H1 (cell line): ENCODE measurements around the gene HDAC2. TPM values are rescaled to one million over a fixed set of nuclear protein-coding genes. Genes with fewer than 3 reads are reported as not detected.

Source experiments
- CTCF ChIA-PET: fragments of 300-600 bp; sonication (Branson Sonifier 250); formaldehyde crosslinking; loops from one replicate; lab custom pipeline; 2021; ENCODE audit not compliant: partially characterized antibody; lab: Charles Lee
- POLR2A ChIA-PET: fragments of 300-600 bp; sonication (Branson Sonifier 250); formaldehyde crosslinking; loops from one replicate; lab custom pipeline; 2021; ENCODE audit warnings: inconsistent platforms; ENCODE audit not compliant: partially characterized antibody; lab: Charles Lee
- DNase-seq, 2 experiments: peaks; one replicate each; pipeline versions ENCODE4 v3.0.0 to v3.0.0-alpha.2; 2010 to 2022; ENCODE audit warnings: low spot score in 2 of 2, low read depth in 1 of 2, mixed read lengths in 1 of 2
- FAIRE-seq: peaks from 2 replicates; lab custom pipeline; 2011; peaks lifted over from hg19 to GRCh38; lab: Jason Lieb, UNC
- H2AFZ ChIP-seq: 2 replicates; pipeline ENCODE4 v1.8.1; 2012; ENCODE audit warnings: low read length, inconsistent platforms
- H2AK5ac ChIP-seq: 2 replicates; pipeline ENCODE4 v1.6.1; 2013; ENCODE audit warnings: low read depth, low read length
- H2BK120ac ChIP-seq: replicated peaks from 2 replicates; pipeline ENCODE3; 2013; ENCODE audit warnings: low read depth, low read length, inconsistent platforms
- H2BK12ac ChIP-seq: 2 replicates; pipeline ENCODE4 v1.6.1; 2013; ENCODE audit warnings: low read depth, low read length
- H2BK15ac ChIP-seq: 2 replicates; pipeline ENCODE4 v1.6.1; 2013; ENCODE audit warnings: low read length
- H2BK20ac ChIP-seq: 2 replicates; pipeline ENCODE4 v1.6.1; 2013; ENCODE audit warnings: low read length
- H2BK5ac ChIP-seq: 2 replicates; pipeline ENCODE4 v1.6.1; 2013; ENCODE audit warnings: low read depth, low read length
- H3K14ac ChIP-seq: 2 replicates; pipeline ENCODE4 v1.6.1; 2013; ENCODE audit warnings: inconsistent platforms; ENCODE audit not compliant: insufficient read length
- H3K18ac ChIP-seq: 2 replicates; pipeline ENCODE4 v1.6.1; 2013; ENCODE audit warnings: low read length; ENCODE audit errors: extremely low read depth
- H3K23ac ChIP-seq: 2 replicates; pipeline ENCODE4 v1.6.1; 2013; ENCODE audit warnings: inconsistent platforms; ENCODE audit not compliant: insufficient read length
- H3K23me2 ChIP-seq: 2 replicates; pipeline ENCODE4 v1.6.1; 2013; ENCODE audit warnings: low read depth, low read length
- H3K27ac ChIP-seq: 2 replicates; pipeline ENCODE4 v1.6.1; 2011; ENCODE audit warnings: low read depth, low read length, inconsistent platforms
- H3K27me3 ChIP-seq, 4 experiments: replicated peaks in 1 of 4; 1 replicate in 1 of 4; 2 replicates in 3 of 4; pipeline versions ENCODE4 v1.6.1 to v1.8.1; 2011 to 2013; ENCODE audit warnings: low read length in 3 of 4, mild to moderate bottlenecking in 3 of 4, inconsistent platforms in 2 of 4, mixed read lengths in 2 of 4, moderate library complexity in 1 of 4; ENCODE audit not compliant: control insufficient read depth in 3 of 4, insufficient read depth in 3 of 4; ENCODE audit errors: extremely low read depth in 1 of 4
- H3K36me3 ChIP-seq, 4 experiments: 2 replicates each; pipeline versions ENCODE4 v1.6.1 to v1.8.1; 2011 to 2013; ENCODE audit warnings: mild to moderate bottlenecking in 4 of 4, low read length in 3 of 4, moderate library complexity in 2 of 4, control low read depth in 1 of 4, inconsistent platforms in 1 of 4; ENCODE audit not compliant: insufficient read depth in 4 of 4, control insufficient read depth in 2 of 4
- H3K4ac ChIP-seq: replicated peaks from 2 replicates; pipeline ENCODE3; 2013; ENCODE audit warnings: low read length, low read depth, mixed read lengths, inconsistent platforms; ENCODE audit not compliant: insufficient read length
- H3K4me1 ChIP-seq, 4 experiments: replicated peaks in 1 of 4; 1 replicate in 1 of 4; 2 replicates in 3 of 4; pipeline versions ENCODE4 v1.6.1 to v1.8.1; 2011 to 2013; ENCODE audit warnings: low read length in 3 of 4, inconsistent platforms in 2 of 4, mixed read lengths in 1 of 4; ENCODE audit not compliant: insufficient read depth in 4 of 4, control insufficient read depth in 3 of 4
- H3K4me2 ChIP-seq, 2 experiments: 2 replicates each; pipeline versions ENCODE4 v1.6.1 to v1.8.1; 2011 to 2013; ENCODE audit warnings: low read depth in 2 of 2, low read length in 2 of 2, control low read depth in 1 of 2, inconsistent platforms in 1 of 2, mild to moderate bottlenecking in 1 of 2; ENCODE audit not compliant: insufficient read depth in 1 of 2
- H3K4me3 ChIP-seq, 4 experiments: fragments of 200-600, 300-600 bp in 1 of 4; sonication (generic), shearing (Covaris generic), sonication (Bioruptor Twin) in 1 of 4; 2 replicates each; pipeline versions ENCODE4 v1.5.1 to v1.8.1; 2011 to 2016; ENCODE audit warnings: low read length in 4 of 4, low read depth in 3 of 4, control low read depth in 2 of 4, inconsistent platforms in 2 of 4, mild to moderate bottlenecking in 2 of 4, mixed read lengths in 1 of 4, moderate library complexity in 1 of 4; ENCODE audit not compliant: insufficient read depth in 2 of 4; ENCODE audit errors: extremely low read depth in 1 of 4
- H3K56ac ChIP-seq: replicated peaks from 2 replicates; pipeline ENCODE3; 2013; ENCODE audit warnings: low read depth, mild to moderate bottlenecking, mixed read lengths, low read length, inconsistent platforms; ENCODE audit not compliant: insufficient read length
- H3K79me1 ChIP-seq: 2 replicates; pipeline ENCODE4 v1.6.1; 2013; ENCODE audit warnings: low read depth, low read length, control low read depth
- H3K79me2 ChIP-seq, 2 experiments: 2 replicates each; pipeline versions ENCODE4 v1.6.1 to v1.8.1; 2012 to 2013; ENCODE audit warnings: low read length in 2 of 2, mild to moderate bottlenecking in 2 of 2, inconsistent platforms in 1 of 2; ENCODE audit not compliant: insufficient read depth in 2 of 2, control insufficient read depth in 1 of 2
- H3K9ac ChIP-seq, 4 experiments: replicated peaks in 1 of 4; 1 replicate in 1 of 4; 2 replicates in 3 of 4; pipeline versions ENCODE4 v1.6.1 to v1.8.1; 2011 to 2013; ENCODE audit warnings: low read depth in 3 of 4, low read length in 3 of 4, control low read depth in 2 of 4, mild to moderate bottlenecking in 2 of 4, moderate library complexity in 2 of 4, inconsistent platforms in 1 of 4; ENCODE audit errors: extremely low read depth in 1 of 4
- H3K9me3 ChIP-seq, 2 experiments: 2 replicates each; pipeline versions ENCODE4 v1.6.1 to v1.8.1; 2012 to 2013; ENCODE audit warnings: mild to moderate bottlenecking in 2 of 2, moderate library complexity in 2 of 2, control low read depth in 1 of 2, inconsistent platforms in 1 of 2, low read depth in 1 of 2, low read length in 1 of 2, mixed read lengths in 1 of 2; ENCODE audit not compliant: insufficient read depth in 2 of 2
- H4K20me1 ChIP-seq, 2 experiments: replicated peaks in 1 of 2; 2 replicates each; pipeline versions ENCODE3 to v1.8.1; 2011 to 2013; ENCODE audit warnings: inconsistent platforms in 2 of 2, low read length in 2 of 2, mild to moderate bottlenecking in 1 of 2; ENCODE audit not compliant: insufficient read depth in 2 of 2, control insufficient read depth in 1 of 2
- H4K5ac ChIP-seq: 2 replicates; pipeline ENCODE4 v1.6.1; 2013; ENCODE audit warnings: low read length, low read depth, mixed read lengths, inconsistent platforms; ENCODE audit not compliant: insufficient read length
- H4K8ac ChIP-seq: 2 replicates; pipeline ENCODE4 v1.8.0; 2013; ENCODE audit warnings: mild to moderate bottlenecking, moderate library complexity, low read length, inconsistent platforms; ENCODE audit not compliant: insufficient read depth; ENCODE audit errors: extremely low read depth
- H4K91ac ChIP-seq: replicated peaks from 2 replicates; pipeline ENCODE3; 2013; ENCODE audit warnings: low read length, mixed read lengths, inconsistent platforms; ENCODE audit not compliant: insufficient read length
- BACH1 ChIP-seq: IDR thresholded peaks from 2 replicates; pipeline ENCODE4 v1.6.1; 2012; ENCODE audit warnings: low read length, improper control_type of control experiment
- CBX5 ChIP-seq: fragments of 300-800, 300-1000 bp; sonication (generic); IDR thresholded peaks from 2 replicates; pipeline ENCODE4 v1.7.1; 2016; ENCODE audit warnings: antibody characterized with exemption, low read length, low read depth
- CHD2 ChIP-seq: IDR thresholded peaks from 2 replicates; pipeline ENCODE4 v1.6.1; 2012; ENCODE audit warnings: low read length, improper control_type of control experiment
- EGR1 ChIP-seq: IDR thresholded peaks from 2 replicates; pipeline ENCODE4 v1.6.1; 2011; ENCODE audit warnings: low read depth, low read length, borderline replicate concordance
- FOSL1 ChIP-seq: IDR thresholded peaks from 2 replicates; pipeline ENCODE4 v1.6.1; 2011; ENCODE audit warnings: mild to moderate bottlenecking, low read depth, low read length, moderate library complexity; ENCODE audit not compliant: insufficient read depth
- HDAC6 ChIP-seq: IDR thresholded peaks from one replicate; pipeline ENCODE4 v1.7.1; 2012; ENCODE audit warnings: low read depth, mild to moderate bottlenecking, inconsistent platforms, low read length, moderate library complexity
- JUND ChIP-seq: IDR thresholded peaks from 2 replicates; pipeline ENCODE4 v1.6.1; 2011; ENCODE audit warnings: mild to moderate bottlenecking, improper control_type of control experiment, low read length
- KDM1A ChIP-seq: fragments of 200-600, 300-600 bp; sonication (generic); IDR thresholded peaks from 2 replicates; pipeline ENCODE4 v1.7.1; 2016; ENCODE audit warnings: mild to moderate bottlenecking, low read length, borderline replicate concordance
- POLR2A ChIP-seq, 2 experiments: IDR thresholded peaks; 1 replicate in 1 of 2; 2 replicates in 1 of 2; pipeline ENCODE4 v1.6.1; 2011; ENCODE audit warnings: low read depth in 2 of 2, low read length in 2 of 2, mild to moderate bottlenecking in 2 of 2; ENCODE audit errors: control extremely low read depth in 1 of 2
- SAP30 ChIP-seq: fragments of 300-600 bp; sonication (generic); IDR thresholded peaks from 2 replicates; pipeline ENCODE4 v1.7.1; 2012; ENCODE audit warnings: low read length, moderate library complexity, mild to moderate bottlenecking, inconsistent platforms; ENCODE audit not compliant: insufficient read depth, insufficient replicate concordance
- SIN3A ChIP-seq, 2 experiments: IDR thresholded peaks in 1 of 2; conservative IDR thresholded peaks in 1 of 2; 2 replicates each; pipeline ENCODE4 v1.6.1; 2011 to 2012; ENCODE audit warnings: low read length in 2 of 2, improper control_type of control experiment in 1 of 2, low read depth in 1 of 2, mild to moderate bottlenecking in 1 of 2
- SIX5 ChIP-seq: IDR thresholded peaks from 2 replicates; pipeline ENCODE4 v1.6.1; 2011; ENCODE audit warnings: mild to moderate bottlenecking, low read depth, low read length
- SP4 ChIP-seq: IDR thresholded peaks from 2 replicates; pipeline ENCODE4 v1.6.1; 2012; ENCODE audit warnings: low read length, inconsistent platforms
- SRF ChIP-seq: IDR thresholded peaks from 2 replicates; pipeline ENCODE4 v1.6.1; 2011; ENCODE audit warnings: mild to moderate bottlenecking, low read depth, low read length, moderate library complexity
- TAF1 ChIP-seq: IDR thresholded peaks from 2 replicates; pipeline ENCODE4 v1.6.1; 2011; ENCODE audit warnings: mild to moderate bottlenecking, low read depth, low read length
- TEAD4 ChIP-seq: IDR thresholded peaks from 2 replicates; pipeline ENCODE4 v1.6.1; 2012; ENCODE audit warnings: low read depth, low read length, inconsistent platforms, mixed read lengths
- WGBS, 2 experiments: shearing (Covaris generic) in 1 of 2; methylation state at CpG; one replicate each; pipeline versions ENCODE4 v1.1.6 to v1.1.7; 2013 to 2015; ENCODE audit warnings: low lambda C conversion rate in 2 of 2, mixed read lengths in 2 of 2, inconsistent platforms in 1 of 2, low coverage in 1 of 2, missing lambda C conversion rate in 1 of 2; ENCODE audit not compliant: insufficient replicate concordance in 2 of 2, insufficient coverage in 1 of 2, insufficient read length in 1 of 2; ENCODE audit errors: extremely low coverage in 1 of 2, missing lambda C conversion rate in 1 of 2; 5-methylcytosine and 5-hydroxymethylcytosine counted together
- polyA plus RNA-seq, 7 experiments: library from polyadenylated mRNA; depleted of rRNA in 3 of 7; stranded (reverse) in 5 of 7; unstranded in 2 of 7; fragments of >200 nt in 5 of 7; fragments of 200-250 nt in 2 of 7; gene quantifications; 1 replicate in 5 of 7; 2 replicates in 1 of 7; 4 replicates in 1 of 7; pipeline versions ENCODE4 v1.2.1 to v1.2.3, GENCODE V29; 2011 to 2013; ENCODE audit warnings: missing spikeins in 2 of 7, mixed read lengths in 2 of 7
- total RNA-seq: library from RNA; stranded (reverse); fragmentation: NEBNext Ultra II Directional; extraction: Animal tissue kit (Norgen Biotek cat#: 25700); gene quantifications from 2 replicates; pipeline ENCODE4 v1.2.1, GENCODE V29; 2021

Gene HDAC2
- total and polyA plus RNA-seq, 2 of the 8 experiments (the other 6 are each of a cell fraction or from before 2014, with no cell fraction given): 323 to 374 TPM

GRCh38 chr6:113944701-113945100 lies 26.2 kb downstream of the HDAC2 start:
- Histone ChIP-seq H3K4me2 (no peak overlapping the region), H4K5ac (no peak overlapping the region), H2BK20ac (no peak overlapping the region), H3K18ac (no peak overlapping the region), H3K56ac (no peak overlapping the region), H2BK15ac (no peak overlapping the region), H3K9me3 (no peaks in the 10 kb centered on the region), H3K23ac (no peak overlapping the region), H2AFZ (no peak overlapping the region), H3K4ac (no peak overlapping the region), H4K8ac (no peak overlapping the region), H2BK5ac (no peak overlapping the region), H3K14ac (no peak overlapping the region), H3K9ac (no peak overlapping the region), H4K91ac (no peak overlapping the region), H3K79me2 (peaks cover 0 to 2% of the 10 kb centered on the region in 2 experiments; a peak in 1 of 4 replicates), H3K27ac (no peak overlapping the region), H3K27me3 (no peaks in the 10 kb centered on the region), H3K79me1 (no peaks in the 10 kb centered on the region), H3K36me3 (peaks cover 3 to 95% (median 62%) of the 10 kb centered on the region in 4 experiments; a peak in 6 of 8 replicates), H4K20me1 (peaks cover 0 to 2% of the 10 kb centered on the region in 2 experiments)
- POLR2A ChIA-PET: no interaction called here
- FAIRE-seq: no peak
- 97% methylated on average over 2 of the region's 2 CpGs; no CpG with 5 or more reads in 1 of the 2 experiments for WGBS, 2 experiments
- TF ChIP-seq TEAD4 (no peak), TAF1 (no peak), HDAC6 (no peak), POLR2A (IDR thresholded peaks at IDR 0.05; ENCODE audit: control extremely low read depth in 1 of 2, low read depth in 2 of 2, low read length in 2 of 2) (no peak), JUND (no peak), EGR1 (no peak), CBX5 (no peak), SP4 (no peak), SRF (no peak), SIX5 (no peak), SIN3A (conservative IDR thresholded peaks at IDR 0.05 in 1 of 2, IDR thresholded peaks at IDR 0.05 in 1 of 2; ENCODE audit: low read depth in 1 of 2, low read length in 2 of 2) (no peak), KDM1A (no peak), SAP30 (no peak), CHD2 (no peak), BACH1 (no peak), FOSL1 (no peak)
- TF ChIP-seq, all 59 proteins: peak for 0
- Histone ChIP-seq H2AK5ac (no peak overlapping the region), H2BK12ac (no peak overlapping the region), H3K4me3 (no peak overlapping the region), H3K4me1 (no peaks in the 10 kb centered on the region), H3K23me2 (no peaks in the 10 kb centered on the region), H2BK120ac (no peak overlapping the region)
- no peak for DNase-seq
- CTCF ChIA-PET: interaction anchor here (0.7 to 1.2 kb wide), 2 partner anchors 9 to 13 kb away, joined by 3 read pairs; no protein-coding TSS in a partner anchor
